SU-DHL-6 (cell line): Measurements from ENCODE around the gene WDR88.

Experiments
- CTCF ChIP-seq: fragments of 200-600 bp; sonication (generic); IDR thresholded peaks from one replicate; pipeline ENCODE4 v1.5.1; 2017; ENCODE audit warnings: antibody characterized with exemption, mild to moderate bottlenecking, low read length, moderate library complexity; ENCODE audit not compliant: insufficient read depth, poor library complexity, severe bottlenecking
- EZH2phosphoT487 ChIP-seq: fragments of 200-600 bp; sonication (generic), shearing (Covaris generic); conservative IDR thresholded peaks from 2 replicates; pipeline ENCODE4 v1.6.1; 2018; ENCODE audit warnings: mild to moderate bottlenecking, antibody characterized with exemption, low read length, moderate library complexity, mixed read lengths

DNA sequence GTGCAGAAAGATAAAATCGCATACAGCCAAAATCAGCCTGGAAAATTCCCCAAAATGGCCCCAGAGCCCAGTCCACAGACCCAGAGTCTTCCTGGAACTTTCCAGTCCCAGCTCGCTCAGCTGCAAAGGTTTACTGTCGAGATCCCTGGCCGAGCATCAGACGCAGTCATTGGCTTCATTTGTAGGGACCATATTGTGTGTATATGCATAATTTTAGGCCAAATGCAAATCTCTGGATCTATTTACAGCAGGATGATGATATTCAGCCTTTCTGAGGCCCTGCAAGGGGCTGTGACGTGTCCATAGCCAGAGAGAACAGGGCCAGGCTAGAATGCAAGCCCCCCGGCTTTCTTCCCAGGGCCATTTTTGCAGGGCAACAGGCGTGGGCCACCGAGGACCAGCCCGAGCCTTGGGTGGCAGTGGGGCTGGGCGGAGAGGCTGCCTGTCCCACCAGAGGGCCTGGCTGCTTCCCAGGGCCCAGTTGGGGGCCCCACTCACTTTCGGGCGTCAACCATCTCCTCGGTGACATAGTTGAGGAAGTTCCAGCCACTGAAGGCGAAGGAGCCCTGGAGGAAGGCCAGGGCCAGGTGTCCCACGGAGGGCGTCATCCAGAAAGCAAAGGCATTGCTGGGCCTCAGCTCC lies 80.0 kb downstream of the WDR88 start:
- no peak for TF ChIP-seq CTCF
- no peak for TF ChIP-seq EZH2phosphoT487
